RWPE2 (cell line): ENCODE measurements around the gene PPIL6.

ENCODE experiments used
- ATAC-seq: fragments of 200-7000 bp; cut with Tn5 transposase; 3 replicates; pipeline ENCODE4 v1.9.1; 2021; ENCODE audit warnings: low read depth
- DNase-seq: peaks from one replicate; pipeline ENCODE4 v3.0.0-alpha.2; 2020; ENCODE audit warnings: low spot score
- H3K27ac ChIP-seq: fragments of 450-650 bp; 2 replicates; pipeline ENCODE4 v1.5.1; 2017; ENCODE audit warnings: mild to moderate bottlenecking; ENCODE audit not compliant: poor library complexity, severe bottlenecking
- H3K27me3 ChIP-seq: fragments of 250-450 bp; sonication (Bioruptor Pico); 2 replicates; pipeline ENCODE4 v1.5.1; 2021; ENCODE audit warnings: mild to moderate bottlenecking, moderate library complexity; ENCODE audit not compliant: insufficient read depth, poor library complexity, severe bottlenecking
- H3K36me3 ChIP-seq: fragments of 250-450 bp; sonication (Bioruptor Pico); 2 replicates; pipeline ENCODE4 v1.5.1; 2020; ENCODE audit warnings: low read depth, mild to moderate bottlenecking, moderate library complexity
- H3K4me1 ChIP-seq: fragments of 250-450 bp; sonication (Bioruptor Pico); 2 replicates; pipeline ENCODE4 v1.5.1; 2021; ENCODE audit warnings: mild to moderate bottlenecking, moderate library complexity; ENCODE audit not compliant: insufficient read depth, poor library complexity, severe bottlenecking
- H3K4me3 ChIP-seq: fragments of 250-450 bp; sonication (Bioruptor Pico); 2 replicates; pipeline ENCODE4 v1.5.1; 2021; ENCODE audit warnings: mild to moderate bottlenecking, moderate library complexity; ENCODE audit not compliant: severe bottlenecking
- H3K9me3 ChIP-seq: fragments of 250-450 bp; sonication (Bioruptor Pico); 2 replicates; pipeline ENCODE4 v1.5.1; 2021; ENCODE audit warnings: mild to moderate bottlenecking, moderate library complexity; ENCODE audit not compliant: severe bottlenecking
- TF ChIP-seq, protein P1 (sequence below): fragments of 450-650 bp; IDR thresholded peaks from one replicate; pipeline ENCODE4 v1.5.1; 2017; ENCODE audit warnings: mild to moderate bottlenecking, moderate library complexity; ENCODE audit not compliant: poor library complexity, severe bottlenecking

PPIL6 gene

DNA sequence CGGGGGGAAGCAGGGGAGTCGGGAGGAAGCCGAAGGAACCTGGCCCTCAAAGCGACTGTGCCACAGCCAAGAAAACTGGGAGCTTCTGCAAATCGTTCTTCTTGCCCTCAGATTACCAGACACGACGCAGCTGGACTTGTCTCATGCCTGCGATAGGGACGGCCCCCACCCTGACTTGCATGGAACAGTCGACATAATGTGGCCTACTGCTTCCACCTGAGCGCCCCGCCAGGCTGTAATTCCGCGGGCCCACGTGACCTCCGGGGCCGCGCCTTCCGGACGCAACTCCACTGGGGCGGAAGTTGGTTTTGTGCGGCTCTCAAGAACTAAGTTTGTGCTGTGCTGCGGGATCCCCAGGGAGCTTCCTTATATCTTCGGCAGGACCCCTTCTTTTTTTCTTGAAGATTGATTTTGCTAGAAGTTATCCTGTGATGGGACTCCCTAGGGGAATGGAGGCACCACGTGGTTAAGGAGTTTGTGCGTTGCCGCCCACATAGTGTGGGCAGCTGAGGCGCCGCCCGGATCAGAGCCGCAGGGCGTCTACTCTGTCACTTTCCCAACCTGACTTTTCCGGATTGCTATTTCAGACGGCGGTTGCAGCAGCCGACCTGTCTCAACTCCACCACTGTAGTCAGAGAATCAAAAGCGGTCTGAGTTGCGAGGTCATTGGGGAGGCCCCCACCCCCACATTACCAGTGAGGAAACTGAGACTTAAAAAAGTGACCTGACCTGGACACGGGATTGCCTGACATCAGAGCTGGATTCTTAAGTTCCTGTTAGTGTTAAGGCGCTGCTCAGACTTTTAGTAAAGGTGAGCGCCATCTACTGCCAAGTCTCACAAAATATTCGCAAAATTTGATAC is 57.6 kb downstream of the PPIL6 start:
- peak overlapping the region; percentile 92 for H3K27ac ChIP-seq
- no peaks in the 10 kb centered on the region for H3K27me3 ChIP-seq
- TF ChIP-seq, protein P1, sequence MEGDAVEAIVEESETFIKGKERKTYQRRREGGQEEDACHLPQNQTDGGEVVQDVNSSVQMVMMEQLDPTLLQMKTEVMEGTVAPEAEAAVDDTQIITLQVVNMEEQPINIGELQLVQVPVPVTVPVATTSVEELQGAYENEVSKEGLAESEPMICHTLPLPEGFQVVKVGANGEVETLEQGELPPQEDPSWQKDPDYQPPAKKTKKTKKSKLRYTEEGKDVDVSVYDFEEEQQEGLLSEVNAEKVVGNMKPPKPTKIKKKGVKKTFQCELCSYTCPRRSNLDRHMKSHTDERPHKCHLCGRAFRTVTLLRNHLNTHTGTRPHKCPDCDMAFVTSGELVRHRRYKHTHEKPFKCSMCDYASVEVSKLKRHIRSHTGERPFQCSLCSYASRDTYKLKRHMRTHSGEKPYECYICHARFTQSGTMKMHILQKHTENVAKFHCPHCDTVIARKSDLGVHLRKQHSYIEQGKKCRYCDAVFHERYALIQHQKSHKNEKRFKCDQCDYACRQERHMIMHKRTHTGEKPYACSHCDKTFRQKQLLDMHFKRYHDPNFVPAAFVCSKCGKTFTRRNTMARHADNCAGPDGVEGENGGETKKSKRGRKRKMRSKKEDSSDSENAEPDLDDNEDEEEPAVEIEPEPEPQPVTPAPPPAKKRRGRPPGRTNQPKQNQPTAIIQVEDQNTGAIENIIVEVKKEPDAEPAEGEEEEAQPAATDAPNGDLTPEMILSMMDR: peak; percentile 85
- ATAC-seq (peak; percentile 80), DNase-seq (peak; percentile 94)
- H3K4me1 ChIP-seq: peaks cover 26% of the 10 kb centered on the region
- H3K9me3 ChIP-seq: no peaks in the 10 kb centered on the region
- peak overlapping the region; percentile 78 for H3K4me3 ChIP-seq
- peaks cover 19% of the 10 kb centered on the region for H3K36me3 ChIP-seq

DNA sequence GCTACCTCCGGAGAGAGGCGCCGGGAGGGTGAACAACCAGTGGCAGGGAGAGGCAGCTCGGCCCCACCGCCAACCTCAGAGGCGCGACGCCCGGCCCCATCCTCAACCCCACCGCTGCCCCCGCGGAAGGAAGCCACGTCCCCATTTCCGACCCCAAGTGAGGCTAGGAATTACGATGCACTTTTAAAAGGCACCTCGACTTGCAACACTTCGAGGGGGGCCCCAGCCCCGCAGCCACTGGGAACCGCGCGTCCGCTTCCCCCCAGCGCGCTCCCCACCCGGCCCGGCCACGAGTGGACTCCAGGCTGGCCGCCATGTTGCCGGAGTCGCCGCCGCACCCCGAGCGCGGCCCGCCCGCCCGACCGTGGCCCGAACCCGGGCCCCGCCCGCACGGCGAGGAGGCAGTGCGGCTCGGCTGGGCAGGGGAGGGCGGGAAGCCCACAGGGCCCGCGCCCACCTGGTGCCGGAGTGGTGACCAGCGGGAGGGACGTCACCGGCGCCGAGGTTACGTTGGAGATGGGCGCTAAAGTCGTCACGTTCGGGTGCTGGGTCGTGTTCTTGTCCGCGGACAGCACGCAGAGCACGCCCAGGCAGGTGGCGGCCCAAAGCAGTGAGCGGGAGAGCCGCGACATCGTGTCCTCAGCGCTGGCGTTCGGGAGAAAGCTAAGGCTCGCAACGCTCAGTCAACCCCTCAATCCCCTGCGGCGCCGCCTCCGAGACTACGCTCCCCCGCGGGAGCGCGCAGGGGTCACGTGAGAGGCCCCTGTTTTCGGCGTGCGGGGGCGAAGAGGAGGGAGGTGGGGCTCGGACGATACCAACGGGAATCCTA is 58.5 kb downstream of the PPIL6 start, which contains the start of gene CD164:
Gene CD164 (minus strand): TSS at position 721 of the 829 bp plus-strand sequence. CDS start 89 bp downstream, at position 632.
- ATAC-seq (peak; percentile 50), DNase-seq (peak; percentile 90)
- H3K4me1 ChIP-seq: peaks cover 26% of the 10 kb centered on the region
- H3K4me3 ChIP-seq: peak within 1 kb of the TSS; percentile 78
- TF ChIP-seq, protein P1: no peak
- H3K27ac ChIP-seq: peak within 1 kb of the TSS; percentile 92
- H3K9me3 ChIP-seq: no peaks in the 10 kb centered on the region
- peaks cover 28% of the 10 kb centered on the region for H3K36me3 ChIP-seq
- H3K27me3 ChIP-seq: no peaks in the 10 kb centered on the region

DNA sequence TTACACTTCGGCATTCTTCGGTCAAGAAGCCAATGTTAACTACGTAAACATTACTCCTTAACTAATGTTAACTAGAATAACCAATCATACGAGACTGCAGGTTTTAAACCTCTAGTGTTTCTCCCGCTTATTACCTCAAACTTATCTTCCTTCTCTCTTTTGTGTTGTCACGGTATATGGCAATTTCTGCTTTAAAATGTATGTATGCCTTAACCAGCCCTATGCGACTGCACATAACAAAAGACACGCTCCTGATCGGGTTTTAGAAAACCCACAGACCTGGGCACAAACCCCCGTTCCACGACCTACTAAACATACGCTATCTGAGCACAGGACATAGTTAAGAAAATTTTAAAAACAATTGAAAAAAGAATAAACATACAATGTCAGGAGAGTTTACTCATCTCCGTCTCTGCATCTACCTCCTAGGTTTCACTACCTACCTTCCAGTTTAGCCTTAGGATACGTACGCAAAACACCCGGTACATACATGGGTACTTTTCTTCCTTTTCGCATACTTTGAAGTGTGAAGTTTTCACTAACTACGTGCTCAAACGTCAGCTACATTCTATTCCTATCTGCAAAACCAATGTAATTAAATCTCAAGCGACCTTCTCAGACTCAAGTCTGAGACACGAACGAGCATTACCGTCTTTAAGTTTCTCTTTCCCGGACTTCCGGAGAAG is 59.2 kb downstream of the PPIL6 start:
- H3K4me1 ChIP-seq: peaks cover 26% of the 10 kb centered on the region
- ATAC-seq: no peak; the same call in 2 of the 3 replicates
- DNase-seq: no peak
- peak overlapping the region; percentile 92 for H3K27ac ChIP-seq
- H3K9me3 ChIP-seq: no peaks in the 10 kb centered on the region
- H3K36me3 ChIP-seq: peaks cover 35% of the 10 kb centered on the region
- no peaks in the 10 kb centered on the region for H3K27me3 ChIP-seq
- TF ChIP-seq, protein P1: no peak
- peak overlapping the region; percentile 78 for H3K4me3 ChIP-seq

DNA sequence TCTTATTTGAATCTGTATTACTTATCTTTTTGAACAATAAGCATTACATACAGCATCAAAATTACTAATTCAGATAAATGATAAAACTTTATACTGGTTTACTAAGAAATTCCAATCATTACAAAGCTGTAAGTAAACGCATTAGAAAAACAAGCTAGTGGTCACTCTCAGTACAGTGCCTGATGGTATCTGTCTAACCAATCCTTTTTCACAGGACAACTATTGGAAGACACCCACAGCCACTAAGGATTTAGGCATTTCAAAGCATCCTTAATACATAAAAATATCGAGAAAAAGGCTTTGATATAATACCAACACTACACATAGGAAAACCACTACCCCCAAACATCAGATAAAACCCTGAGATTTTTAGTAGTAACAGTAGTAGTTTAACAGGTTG is 60.7 kb downstream of the PPIL6 start:
- Histone ChIP-seq H3K9me3 (no peaks in the 10 kb centered on the region), H3K36me3 (peaks cover 50% of the 10 kb centered on the region), H3K27me3 (no peaks in the 10 kb centered on the region), H3K27ac (no peak overlapping the region), H3K4me3 (peak overlapping the region; percentile 78), H3K4me1 (peaks cover 23% of the 10 kb centered on the region)
- DNase-seq (no peak), ATAC-seq (no peak)
- TF ChIP-seq, protein P1: no peak
